ENCODE measurements around the gene SBF2.

Gene SBF2

GRCh38 chr11:10017911-10018310 is 276.1 kb downstream of the SBF2 start:
- TF ChIP-seq, protein P1, sequence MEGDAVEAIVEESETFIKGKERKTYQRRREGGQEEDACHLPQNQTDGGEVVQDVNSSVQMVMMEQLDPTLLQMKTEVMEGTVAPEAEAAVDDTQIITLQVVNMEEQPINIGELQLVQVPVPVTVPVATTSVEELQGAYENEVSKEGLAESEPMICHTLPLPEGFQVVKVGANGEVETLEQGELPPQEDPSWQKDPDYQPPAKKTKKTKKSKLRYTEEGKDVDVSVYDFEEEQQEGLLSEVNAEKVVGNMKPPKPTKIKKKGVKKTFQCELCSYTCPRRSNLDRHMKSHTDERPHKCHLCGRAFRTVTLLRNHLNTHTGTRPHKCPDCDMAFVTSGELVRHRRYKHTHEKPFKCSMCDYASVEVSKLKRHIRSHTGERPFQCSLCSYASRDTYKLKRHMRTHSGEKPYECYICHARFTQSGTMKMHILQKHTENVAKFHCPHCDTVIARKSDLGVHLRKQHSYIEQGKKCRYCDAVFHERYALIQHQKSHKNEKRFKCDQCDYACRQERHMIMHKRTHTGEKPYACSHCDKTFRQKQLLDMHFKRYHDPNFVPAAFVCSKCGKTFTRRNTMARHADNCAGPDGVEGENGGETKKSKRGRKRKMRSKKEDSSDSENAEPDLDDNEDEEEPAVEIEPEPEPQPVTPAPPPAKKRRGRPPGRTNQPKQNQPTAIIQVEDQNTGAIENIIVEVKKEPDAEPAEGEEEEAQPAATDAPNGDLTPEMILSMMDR (IDR thresholded peaks at IDR 0.05; ENCODE audit: low read depth, low read length): no peak
- H3K4me3 ChIP-seq (ENCODE audit: low read depth, low read length): no peak overlapping the region
- DNase-seq (ENCODE audit: low read depth, low spot score): no peak
- in situ Hi-C loops (cut with HindIII; ENCODE audit: low sequenced_read_pairs): no loop called here

DNA sequence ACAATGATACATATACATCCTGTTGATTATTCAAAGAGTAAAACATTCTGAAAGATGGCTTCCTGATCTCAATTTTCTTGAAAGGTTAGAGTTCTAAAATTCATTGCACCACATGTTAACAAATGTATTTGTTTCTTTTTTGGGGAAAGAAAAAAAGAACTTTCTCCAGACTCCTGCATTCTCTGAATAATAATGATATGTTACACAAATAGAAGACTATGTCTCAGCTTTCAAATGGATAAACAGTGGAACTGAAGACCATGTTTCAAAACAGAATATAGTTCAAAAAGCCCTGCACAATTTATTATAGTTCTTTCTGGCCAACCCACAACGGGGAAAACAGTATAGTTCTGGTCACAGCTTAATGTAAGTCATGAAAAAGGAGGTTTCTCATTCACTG is 277.0 kb downstream of the SBF2 start:
- TF ChIP-seq, protein P1 (IDR thresholded peaks at IDR 0.05; ENCODE audit: low read depth, low read length): no peak
- H3K4me3 ChIP-seq (ENCODE audit: low read depth, low read length): no peak overlapping the region
- in situ Hi-C loops (cut with HindIII; ENCODE audit: low sequenced_read_pairs): no loop called here
- no peak for DNase-seq (ENCODE audit: low read depth, low spot score)

GRCh38 chr11:10012068-10012467 is 282.0 kb downstream of the SBF2 start:
- H3K4me3 ChIP-seq (ENCODE audit: low read depth, low read length): no peak overlapping the region
- DNase-seq (ENCODE audit: low read depth, low spot score): no peak
- in situ Hi-C loops (cut with HindIII; ENCODE audit: low sequenced_read_pairs): no loop called here
- TF ChIP-seq, protein P1 (IDR thresholded peaks at IDR 0.05; ENCODE audit: low read depth, low read length): no peak

GRCh38 chr11:10005955-10006525 is 288.0 kb downstream of the SBF2 start:
- TF ChIP-seq, protein P1 (IDR thresholded peaks at IDR 0.05; ENCODE audit: low read depth, low read length): no peak
- DNase-seq (ENCODE audit: low read depth, low spot score): no peak
- H3K4me3 ChIP-seq (ENCODE audit: low read depth, low read length): no peak overlapping the region
- in situ Hi-C loops (cut with HindIII; ENCODE audit: low sequenced_read_pairs): no loop called here

- no peak overlapping the region for H3K4me3 ChIP-seq (ENCODE audit: low read depth, low read length)
- no peak for DNase-seq (ENCODE audit: low read depth, low spot score)
- TF ChIP-seq, protein P1 (IDR thresholded peaks at IDR 0.05; ENCODE audit: low read depth, low read length): no peak
- in situ Hi-C loops (cut with HindIII; ENCODE audit: low sequenced_read_pairs): no loop called here
Measured at GRCh38 chr11:10004526-10005113, 289.4 kb downstream of the SBF2 start.

DNA sequence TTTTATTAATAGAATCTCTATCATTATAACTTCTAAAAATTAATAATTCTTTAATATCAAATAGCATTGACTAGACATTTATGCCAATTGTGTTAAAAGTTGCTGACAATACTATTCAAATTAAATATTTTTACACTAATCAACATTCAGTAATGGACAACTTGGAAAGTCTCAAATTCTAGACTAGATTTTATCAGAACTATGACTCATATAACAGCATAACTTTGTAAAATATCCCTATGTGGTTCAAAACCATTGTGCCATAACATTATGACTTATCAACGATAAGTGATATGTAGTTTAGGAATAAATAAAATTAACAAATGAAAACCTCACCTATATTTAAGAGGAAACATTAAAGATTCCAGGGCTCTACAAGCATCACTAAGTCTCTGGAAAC is 291.8 kb downstream of the SBF2 start:
- in situ Hi-C loops (cut with HindIII; ENCODE audit: low sequenced_read_pairs): no loop called here
- TF ChIP-seq, protein P1 (IDR thresholded peaks at IDR 0.05; ENCODE audit: low read depth, low read length): no peak
- no peak overlapping the region for H3K4me3 ChIP-seq (ENCODE audit: low read depth, low read length)
- DNase-seq (ENCODE audit: low read depth, low spot score): no peak

All from astrocyte of the spinal cord (primary cell).